Smooth muscle cell (in vitro differentiated cells): Measurements from ENCODE around the gene HS3ST3A1. TPM values are rescaled to one million over a fixed set of nuclear protein-coding genes. Genes with fewer than 3 reads are reported as not detected.
A peak's percentile ranks its signal among the peaks of the same experiment; 100 is the strongest.

Source experiments
- DNase-seq: peaks from one replicate; lab custom pipeline; 2025; ENCODE audit not compliant: unreplicated experiment; lab: John Stamatoyannopoulos, UW
- H2AFZ ChIP-seq: fragments of 200-600 bp; sonication (generic); 2 replicates; pipeline ENCODE4 v1.6.0; 2016; ENCODE audit warnings: antibody characterized with exemption, low read depth, mild to moderate bottlenecking
- H3F3A ChIP-seq: fragments of 200-600 bp; sonication (generic); 2 replicates; pipeline ENCODE4 v1.6.0; 2017; ENCODE audit warnings: antibody characterized with exemption, low read depth
- H3K27ac ChIP-seq: fragments of 200-600 bp; sonication (generic); 2 replicates; pipeline ENCODE4 v1.5.1; 2016; ENCODE audit warnings: low read depth, mild to moderate bottlenecking
- H3K27me3 ChIP-seq: fragments of 200-600 bp; sonication (generic); 2 replicates; pipeline ENCODE4 v1.6.1; 2016; ENCODE audit warnings: low read depth, mild to moderate bottlenecking
- H3K36me3 ChIP-seq: fragments of 200-600 bp; sonication (generic); 2 replicates; pipeline ENCODE4 v1.5.1; 2016; ENCODE audit warnings: low read depth
- H3K4me1 ChIP-seq: fragments of 200-600 bp; sonication (generic); 2 replicates; pipeline ENCODE4 v1.5.1; 2016; ENCODE audit warnings: low read depth
- H3K4me2 ChIP-seq: fragments of 200-600 bp; sonication (generic); 2 replicates; pipeline ENCODE4 v1.6.0; 2016; ENCODE audit warnings: mild to moderate bottlenecking
- H3K4me3 ChIP-seq: fragments of 200-600 bp; sonication (generic); 2 replicates; pipeline ENCODE4 v1.5.1; 2016; ENCODE audit warnings: mild to moderate bottlenecking
- H3K79me2 ChIP-seq: fragments of 200-600 bp; sonication (generic); 2 replicates; pipeline ENCODE4 v1.6.0; 2016; ENCODE audit warnings: low read depth, mild to moderate bottlenecking
- H3K9ac ChIP-seq: fragments of 200-600 bp; sonication (generic); 2 replicates; pipeline ENCODE4 v1.6.0; 2016; ENCODE audit warnings: low read depth
- H3K9me3 ChIP-seq: fragments of 200-600 bp; sonication (generic); replicated peaks from 2 replicates; pipeline ENCODE4 v1.5.1; 2016; ENCODE audit warnings: low read depth
- H4K20me1 ChIP-seq: fragments of 200-600 bp; sonication (generic); 2 replicates; pipeline ENCODE4 v1.6.0; 2016; ENCODE audit warnings: low read depth
- WGBS: methylation state at CpG from one replicate; pipeline ENCODE4 v1.1.7; 2016; ENCODE audit warnings: low lambda C conversion rate; 5-methylcytosine and 5-hydroxymethylcytosine counted together
- polyA plus RNA-seq: library from polyadenylated mRNA; unstranded; fragments of >200 nt; fragmentation: Nextera tagmentation; extraction: Ambion mirVana; gene quantifications from 2 replicates; pipeline ENCODE4 v1.2.1, GENCODE V29; 2016
- total RNA-seq: library from RNA; depleted of rRNA; stranded (reverse); fragments of >200 nt; gene quantifications from 2 replicates; pipeline ENCODE4 v1.2.3, GENCODE V29; 2014
- TF ChIP-seq, protein P1 (sequence below): fragments of 200-600 bp; sonication (generic); IDR thresholded peaks from 2 replicates; pipeline ENCODE4 v1.5.1; 2017; ENCODE audit warnings: borderline replicate concordance, mild to moderate bottlenecking, antibody characterized with exemption; ENCODE audit not compliant: insufficient read depth, poor library complexity, severe bottlenecking

HS3ST3A1 gene
- total and polyA plus RNA-seq, 2 experiments from 2014 or later, result 19.5 to 25.1 TPM

DNA sequence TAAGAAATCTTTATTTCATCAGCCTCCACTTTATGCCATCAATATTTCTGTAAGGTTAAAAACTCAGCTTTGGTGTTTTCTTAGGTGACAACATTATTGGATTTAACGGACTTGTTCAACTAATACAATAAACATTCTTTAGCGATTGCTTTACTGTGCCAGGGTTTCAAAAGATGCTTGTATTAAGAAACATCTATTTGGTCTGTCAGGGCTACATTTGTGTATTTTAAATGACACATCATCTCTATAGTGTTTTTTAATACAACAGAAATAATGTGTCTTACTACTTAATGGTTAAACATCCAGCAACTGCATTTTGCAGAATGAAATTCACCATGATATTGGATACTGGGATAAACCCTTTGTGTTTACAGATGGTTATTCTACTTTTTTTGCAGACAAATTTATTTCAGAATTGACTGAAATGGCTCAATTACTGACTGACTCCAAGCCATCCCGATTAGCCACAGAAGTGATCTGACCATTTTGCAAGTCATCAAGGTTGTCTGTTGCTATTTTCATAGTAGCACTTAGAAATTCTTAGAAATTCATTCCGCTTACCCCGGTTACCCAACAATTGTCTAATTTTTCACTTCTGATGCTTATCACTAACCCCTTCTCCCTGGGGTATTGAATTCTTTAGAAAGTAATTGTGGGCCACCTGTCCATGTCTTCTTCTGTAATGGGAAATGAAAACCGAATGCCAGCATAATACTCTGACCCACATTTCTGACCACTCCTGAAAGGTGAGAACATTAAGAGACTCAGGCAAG, 63.7 kb downstream of the HS3ST3A1 start:
- H3K4me2 ChIP-seq, result no peak overlapping the region
- peaks cover 2% of the 10 kb centered on the region for H3F3A ChIP-seq
- H3K36me3 ChIP-seq, result no peaks in the 10 kb centered on the region
- H2AFZ ChIP-seq, result no peak overlapping the region
- no peak overlapping the region for H3K9ac ChIP-seq
- no peaks in the 10 kb centered on the region for H4K20me1 ChIP-seq
- no peak overlapping the region for H3K4me3 ChIP-seq
- 96% methylated on average over 6 of the region's 6 CpGs for WGBS
- H3K27me3 ChIP-seq, result no peaks in the 10 kb centered on the region
- H3K27ac ChIP-seq, result peak overlapping the region; percentile 91
- peaks cover 8% of the 10 kb centered on the region for H3K79me2 ChIP-seq
- peaks cover 4% of the 10 kb centered on the region for H3K9me3 ChIP-seq
- DNase-seq, result no peak
- TF ChIP-seq, protein P1, sequence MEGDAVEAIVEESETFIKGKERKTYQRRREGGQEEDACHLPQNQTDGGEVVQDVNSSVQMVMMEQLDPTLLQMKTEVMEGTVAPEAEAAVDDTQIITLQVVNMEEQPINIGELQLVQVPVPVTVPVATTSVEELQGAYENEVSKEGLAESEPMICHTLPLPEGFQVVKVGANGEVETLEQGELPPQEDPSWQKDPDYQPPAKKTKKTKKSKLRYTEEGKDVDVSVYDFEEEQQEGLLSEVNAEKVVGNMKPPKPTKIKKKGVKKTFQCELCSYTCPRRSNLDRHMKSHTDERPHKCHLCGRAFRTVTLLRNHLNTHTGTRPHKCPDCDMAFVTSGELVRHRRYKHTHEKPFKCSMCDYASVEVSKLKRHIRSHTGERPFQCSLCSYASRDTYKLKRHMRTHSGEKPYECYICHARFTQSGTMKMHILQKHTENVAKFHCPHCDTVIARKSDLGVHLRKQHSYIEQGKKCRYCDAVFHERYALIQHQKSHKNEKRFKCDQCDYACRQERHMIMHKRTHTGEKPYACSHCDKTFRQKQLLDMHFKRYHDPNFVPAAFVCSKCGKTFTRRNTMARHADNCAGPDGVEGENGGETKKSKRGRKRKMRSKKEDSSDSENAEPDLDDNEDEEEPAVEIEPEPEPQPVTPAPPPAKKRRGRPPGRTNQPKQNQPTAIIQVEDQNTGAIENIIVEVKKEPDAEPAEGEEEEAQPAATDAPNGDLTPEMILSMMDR, result no peak
- H3K4me1 ChIP-seq, result peaks cover 4% of the 10 kb centered on the region

DNA sequence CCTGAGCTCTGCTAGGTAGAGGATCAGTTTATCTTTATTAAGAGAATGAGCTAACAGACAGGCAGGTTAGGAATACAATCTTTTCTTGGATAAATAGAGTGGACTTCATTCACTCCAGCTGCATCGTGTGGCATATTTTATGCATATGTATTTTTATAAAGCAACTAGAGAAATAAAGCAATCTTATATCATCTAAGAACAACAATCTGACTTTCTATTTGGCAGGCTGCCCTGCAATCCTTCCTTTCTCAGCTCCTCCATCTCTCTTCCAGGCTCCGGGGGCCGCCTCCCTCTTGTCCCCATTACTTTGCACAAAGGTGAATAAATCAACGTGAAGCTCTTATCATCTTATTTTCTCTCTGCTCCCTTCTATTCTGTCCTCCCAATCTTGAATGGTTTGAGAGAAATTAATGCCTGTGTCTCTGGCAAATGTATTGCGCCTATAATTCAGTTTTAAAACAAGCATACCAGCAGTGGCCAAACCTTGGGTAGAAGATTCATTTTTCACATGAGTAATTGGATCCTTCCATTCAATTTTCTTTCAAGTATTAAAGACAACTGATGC, 64.5 kb downstream of the HS3ST3A1 start:
- H3K27me3 ChIP-seq, result no peaks in the 10 kb centered on the region
- TF ChIP-seq, protein P1, result no peak
- no peaks in the 10 kb centered on the region for H3K36me3 ChIP-seq
- no peak overlapping the region for H3K9ac ChIP-seq
- H3K4me3 ChIP-seq, result no peak overlapping the region
- H3K4me2 ChIP-seq, result no peak overlapping the region
- peaks cover 8% of the 10 kb centered on the region for H3K79me2 ChIP-seq
- peaks cover 7% of the 10 kb centered on the region for H3K4me1 ChIP-seq
- H3F3A ChIP-seq, result peaks cover 3% of the 10 kb centered on the region
- H3K27ac ChIP-seq, result no peak overlapping the region
- 95% methylated on average over 5 of the region's 5 CpGs for WGBS
- peaks cover 4% of the 10 kb centered on the region for H3K9me3 ChIP-seq
- no peaks in the 10 kb centered on the region for H4K20me1 ChIP-seq
- DNase-seq, result no peak
- H2AFZ ChIP-seq, result no peak overlapping the region

DNA sequence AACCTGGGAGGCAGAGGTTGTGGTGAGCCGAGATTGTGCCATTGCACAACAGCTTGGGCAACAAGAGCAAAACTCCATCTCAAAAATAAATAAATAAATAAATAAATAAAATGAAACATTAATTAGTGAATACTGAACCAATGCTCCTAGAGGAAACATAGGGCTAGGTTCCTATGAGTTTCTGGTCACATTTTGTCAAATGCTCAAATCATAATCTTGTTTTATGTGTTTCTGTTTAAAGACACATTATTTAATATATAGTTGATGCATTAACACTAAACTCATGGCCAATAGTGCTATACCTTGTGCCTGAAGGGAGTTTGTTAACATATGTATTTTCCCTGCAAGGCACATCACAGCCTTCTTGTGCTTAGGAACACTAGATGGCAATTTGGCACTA, 66.8 kb downstream of the HS3ST3A1 start:
- DNase-seq, result no peak
- Histone ChIP-seq H3K36me3 (no peaks in the 10 kb centered on the region), H3K4me2 (no peak overlapping the region), H3K27me3 (no peaks in the 10 kb centered on the region), H3F3A (peaks cover 8% of the 10 kb centered on the region), H3K9ac (no peak overlapping the region), H3K79me2 (peaks cover 8% of the 10 kb centered on the region), H2AFZ (no peak overlapping the region), H3K4me1 (peaks cover 11% of the 10 kb centered on the region), H3K27ac (no peak overlapping the region), H4K20me1 (no peaks in the 10 kb centered on the region), H3K4me3 (no peak overlapping the region), H3K9me3 (peaks cover 4% of the 10 kb centered on the region)
- TF ChIP-seq, protein P1, result no peak
- WGBS, result 96% methylated on average over 1 of the region's 1 CpG
